HG02973 (cell line): ENCODE results near the gene ZNF408.

Source experiments
- ATAC-seq: cut with Tn5 transposase; IDR thresholded peaks from one replicate; pipeline ENCODE4 v1.9.1; 2021; ENCODE audit warnings: moderate library complexity; ENCODE audit not compliant: unreplicated experiment

The ZNF408 gene

DNA sequence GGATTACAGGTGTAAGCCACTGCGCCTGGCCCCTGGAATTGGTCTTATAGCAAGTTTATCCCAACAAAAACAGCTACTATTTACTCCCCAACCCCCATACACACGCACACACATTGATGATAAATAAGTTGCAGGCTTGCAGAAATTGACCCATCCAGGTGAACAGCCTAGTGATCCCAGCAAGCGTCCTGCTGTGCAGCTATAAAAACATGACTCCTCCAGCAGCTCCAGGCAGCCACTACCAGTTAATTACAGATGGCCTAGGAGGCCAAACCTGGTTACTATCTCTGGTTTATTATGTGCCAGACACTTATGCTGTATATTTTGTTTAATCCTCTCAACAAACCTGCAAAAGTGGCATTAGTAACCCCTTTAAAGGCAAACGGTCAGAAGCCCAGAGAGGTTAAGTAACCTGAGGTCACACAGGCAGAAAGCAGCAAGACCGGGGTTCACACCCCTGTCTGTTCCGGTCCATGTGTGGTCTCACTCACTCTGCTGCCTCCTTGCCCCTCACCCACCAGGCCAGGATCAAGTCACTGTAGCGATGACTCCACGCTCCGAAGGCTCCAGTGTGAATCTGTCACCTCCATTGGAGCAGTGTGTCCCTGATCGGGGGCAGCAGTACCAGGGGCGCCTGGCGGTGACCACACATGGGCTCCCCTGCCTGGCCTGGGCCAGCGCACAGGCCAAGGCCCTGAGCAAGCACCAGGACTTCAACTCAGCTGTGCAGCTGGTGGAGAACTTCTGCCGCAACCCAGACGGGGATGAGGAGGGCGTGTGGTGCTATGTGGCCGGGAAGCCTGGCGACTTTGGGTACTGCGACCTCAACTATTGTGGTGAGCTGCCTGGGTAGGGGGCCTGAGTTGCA lies 24.7 kb downstream of the ZNF408 start:
- ATAC-seq, result no peak

- no peak for ATAC-seq
These were observed 25.5 kb downstream of the ZNF408 start for GRCh38 chr11:46726206-46726862.

DNA sequence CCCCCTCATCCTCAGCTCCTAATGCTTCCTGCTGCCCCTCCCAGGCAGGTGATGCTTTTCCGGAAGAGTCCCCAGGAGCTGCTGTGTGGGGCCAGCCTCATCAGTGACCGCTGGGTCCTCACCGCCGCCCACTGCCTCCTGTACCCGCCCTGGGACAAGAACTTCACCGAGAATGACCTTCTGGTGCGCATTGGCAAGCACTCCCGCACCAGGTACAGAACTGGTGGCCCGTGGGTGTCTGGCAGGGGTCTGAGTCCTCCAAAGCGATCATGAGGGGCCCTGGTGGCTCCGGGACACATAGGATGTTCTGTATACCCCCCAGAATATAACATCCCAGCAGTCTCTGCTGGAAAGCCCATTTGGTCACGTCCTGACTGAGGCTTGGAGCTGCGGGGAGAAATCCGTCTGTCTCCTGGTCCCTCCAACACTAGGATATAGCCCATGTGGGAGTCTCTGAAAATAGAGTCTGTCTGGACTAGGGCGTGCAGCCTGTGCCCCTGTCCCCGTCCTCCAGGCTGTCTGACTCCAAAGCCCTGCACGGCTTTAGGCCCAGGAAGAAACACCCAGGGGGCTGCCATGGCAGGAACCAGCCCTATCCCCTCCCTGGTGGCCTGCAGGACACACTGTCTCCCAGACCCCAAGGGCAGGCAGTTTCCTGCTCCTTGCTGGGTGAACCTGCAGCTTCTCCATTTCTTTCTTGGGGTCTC lies 27.3 kb downstream of the ZNF408 start:
- ATAC-seq, result no peak

- no peak for ATAC-seq
These were observed 27.8 kb downstream of the ZNF408 start for GRCh38 chr11:46728659-46729040.

DNA sequence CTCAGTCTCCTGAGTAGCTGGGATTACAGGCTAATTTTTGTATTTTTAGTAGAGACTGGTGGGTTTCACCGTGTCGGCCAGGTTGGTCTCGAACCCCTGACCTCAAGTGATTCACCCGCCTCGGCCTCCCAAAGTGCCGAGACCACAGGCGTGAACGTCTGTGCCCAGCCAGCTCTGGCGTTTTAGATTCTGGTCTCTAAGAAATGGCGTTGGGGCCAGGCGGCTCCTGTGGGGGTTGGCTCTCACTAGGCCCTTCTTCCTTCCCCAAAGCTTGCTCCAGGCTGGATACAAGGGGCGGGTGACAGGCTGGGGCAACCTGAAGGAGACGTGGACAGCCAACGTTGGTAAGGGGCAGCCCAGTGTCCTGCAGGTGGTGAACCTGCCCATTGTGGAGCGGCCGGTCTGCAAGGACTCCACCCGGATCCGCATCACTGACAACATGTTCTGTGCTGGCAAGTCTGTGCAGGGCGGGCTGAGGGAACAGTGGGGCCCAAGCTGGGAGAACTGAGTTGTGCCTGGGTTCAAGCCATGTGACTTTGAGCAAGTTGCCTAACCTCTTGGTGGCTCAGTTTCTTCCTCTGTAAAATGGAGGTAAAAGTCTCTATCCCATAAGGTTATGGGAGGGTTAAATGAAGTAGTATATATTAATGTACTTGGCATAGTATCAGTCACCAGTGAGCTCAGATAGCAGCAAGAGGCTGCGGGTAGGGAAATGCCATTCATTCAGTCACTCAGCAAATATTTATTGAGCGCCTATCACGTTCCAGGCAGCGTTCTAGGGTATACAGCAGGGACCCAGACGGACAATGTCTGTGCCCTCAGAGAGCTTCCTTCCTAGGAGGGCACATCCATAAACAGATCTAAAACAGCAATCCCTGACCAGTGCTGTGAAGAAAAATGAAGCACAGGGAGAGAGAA lies 28.5 kb downstream of the ZNF408 start:
- no peak for ATAC-seq

GRCh38 chr11:46731545-46731944 lies 30.7 kb downstream of the ZNF408 start:
- no peak for ATAC-seq

- no peak for ATAC-seq
These were observed 32.4 kb downstream of the ZNF408 start for GRCh38 chr11:46733234-46733633.

- no peak for ATAC-seq
These were observed 35.3 kb downstream of the ZNF408 start for GRCh38 chr11:46736146-46736545.

GRCh38 chr11:46736615-46737014 lies 35.8 kb downstream of the ZNF408 start:
- ATAC-seq, result no peak

DNA sequence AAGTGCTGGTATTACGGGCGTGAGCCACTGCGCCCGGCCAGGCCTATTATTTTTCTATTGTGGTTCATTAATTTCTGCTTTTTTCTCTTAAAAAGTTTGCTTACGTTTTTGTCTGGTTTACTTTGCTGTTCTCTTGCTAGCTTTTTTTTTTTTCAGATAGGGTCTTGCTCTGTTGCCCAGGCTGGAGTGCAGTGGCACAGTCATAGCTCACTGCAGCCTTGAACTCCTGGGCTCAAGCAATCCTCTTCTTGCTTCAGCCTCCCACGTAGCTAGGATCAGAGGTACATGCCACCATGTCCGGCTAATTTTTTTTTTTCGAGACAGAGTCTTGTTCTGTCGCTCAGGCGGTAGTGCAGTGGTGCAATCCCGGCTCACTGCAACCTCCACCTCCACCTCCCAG lies 36.9 kb downstream of the ZNF408 start:
- no peak for ATAC-seq

DNA sequence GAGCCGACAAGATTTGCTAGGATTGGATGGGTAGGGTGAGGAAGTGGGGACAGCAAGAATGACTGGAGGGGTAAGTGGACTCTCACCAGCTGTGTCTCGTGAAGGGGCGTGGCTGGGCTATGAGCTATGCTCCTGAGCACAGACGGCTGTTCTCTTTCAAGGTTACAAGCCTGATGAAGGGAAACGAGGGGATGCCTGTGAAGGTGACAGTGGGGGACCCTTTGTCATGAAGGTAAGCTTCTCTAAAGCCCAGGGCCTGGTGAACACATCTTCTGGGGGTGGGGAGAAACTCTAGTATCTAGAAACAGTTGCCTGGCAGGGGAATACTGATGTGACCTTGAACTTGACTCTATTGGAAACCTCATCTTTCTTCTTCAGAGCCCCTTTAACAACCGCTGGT lies 38.1 kb downstream of the ZNF408 start:
- no peak for ATAC-seq

DNA sequence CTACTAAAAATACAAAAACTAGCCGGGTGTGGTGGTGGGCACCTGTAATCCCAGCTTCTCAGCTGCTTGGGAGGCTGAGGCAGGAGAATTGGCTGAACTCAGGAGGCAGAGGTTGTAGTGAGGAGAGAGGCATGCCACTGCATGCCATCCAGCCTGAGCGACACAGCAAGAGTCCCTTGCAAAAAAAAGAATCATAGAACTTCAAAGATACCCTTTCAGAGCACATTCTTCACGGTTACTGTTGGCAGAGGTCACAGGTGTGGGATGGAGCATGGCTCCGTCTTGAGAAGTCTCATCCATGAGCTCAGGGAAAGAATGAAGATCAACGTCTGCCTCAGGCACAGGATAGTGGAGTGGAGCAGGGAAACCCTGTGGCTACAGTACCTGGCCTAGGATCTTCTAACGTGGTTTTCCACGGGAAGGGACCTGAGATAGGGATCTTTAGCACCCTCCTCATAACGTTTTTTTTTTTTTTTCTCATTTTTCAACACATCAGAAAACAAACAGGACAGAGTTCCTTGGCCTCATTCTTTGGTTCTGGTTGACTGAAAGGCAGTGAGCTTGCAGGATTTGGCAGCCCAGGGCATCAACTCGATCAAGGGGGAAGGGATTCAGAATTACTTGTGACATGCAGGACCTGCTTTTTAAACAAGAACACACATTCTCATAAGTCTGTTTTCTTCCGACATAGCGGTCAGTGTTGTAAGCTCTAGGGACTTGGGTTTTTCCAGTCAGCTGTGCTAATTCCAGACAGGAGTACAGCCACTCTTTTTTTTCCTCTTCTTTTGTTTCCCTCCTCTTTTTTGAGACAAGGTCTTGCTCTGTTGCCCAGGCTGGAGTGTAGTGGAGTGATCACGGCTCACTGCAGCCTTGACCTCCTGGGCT lies 41.0 kb downstream of the ZNF408 start:
- ATAC-seq, result no peak

GRCh38 chr11:46743043-46743442 lies 42.2 kb downstream of the ZNF408 start:
- no peak for ATAC-seq

GRCh38 chr11:46743693-46744339 lies 43.0 kb downstream of the ZNF408 start:
- no peak for ATAC-seq

- ATAC-seq, result no peak
These were observed 44.5 kb downstream of the ZNF408 start for GRCh38 chr11:46745328-46745727.

DNA sequence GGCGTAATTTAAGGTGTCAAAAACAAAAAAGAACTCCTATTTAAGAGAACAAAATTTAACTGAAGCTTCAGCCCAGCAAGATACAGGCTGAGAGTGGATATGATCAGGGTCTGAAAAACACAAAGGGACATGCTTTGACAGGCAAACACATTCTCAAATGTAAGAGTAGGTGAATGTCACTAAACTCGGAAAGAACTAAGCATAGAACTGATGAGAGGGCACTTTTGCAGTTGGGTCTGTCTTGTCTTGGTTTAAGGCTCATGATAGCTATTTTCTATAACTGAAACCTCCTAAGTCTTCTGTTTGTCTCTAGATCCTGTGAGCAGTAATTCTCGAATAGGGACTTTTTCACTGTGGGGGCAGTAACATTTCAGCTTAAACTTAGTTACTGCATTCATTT lies 45.2 kb downstream of the ZNF408 start:
- no peak for ATAC-seq

- ATAC-seq, result no peak
These were observed 46.3 kb downstream of the ZNF408 start for GRCh38 chr11:46747150-46747549.
